ENCODE results near the gene SAFB. TPM values are rescaled to one million over a fixed set of nuclear protein-coding genes. Genes with fewer than 3 reads are reported as not detected.

Gene SAFB
- total and polyA plus RNA-seq, 2 of the 13 experiments (the other 11 are each of a cell fraction or from before 2014, with no cell fraction given) = 21.0 to 28.4 TPM

GRCh38 chr19:5622465-5623396 lies at the start of gene SAFB, which contains the start of gene SAFB2 (continued):
- TF ChIP-seq, protein P1, sequence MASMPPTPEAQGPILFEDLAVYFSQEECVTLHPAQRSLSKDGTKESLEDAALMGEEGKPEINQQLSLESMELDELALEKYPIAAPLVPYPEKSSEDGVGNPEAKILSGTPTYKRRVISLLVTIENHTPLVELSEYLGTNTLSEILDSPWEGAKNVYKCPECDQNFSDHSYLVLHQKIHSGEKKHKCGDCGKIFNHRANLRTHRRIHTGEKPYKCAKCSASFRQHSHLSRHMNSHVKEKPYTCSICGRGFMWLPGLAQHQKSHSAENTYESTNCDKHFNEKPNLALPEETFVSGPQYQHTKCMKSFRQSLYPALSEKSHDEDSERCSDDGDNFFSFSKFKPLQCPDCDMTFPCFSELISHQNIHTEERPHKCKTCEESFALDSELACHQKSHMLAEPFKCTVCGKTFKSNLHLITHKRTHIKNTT (CRISPR knock-in tag; IDR thresholded peaks at IDR 0.05) = 0 out of 2 replicates have a peak, but pooled peaks have one; percentile 52
- TF ChIP-seq, protein P2, sequence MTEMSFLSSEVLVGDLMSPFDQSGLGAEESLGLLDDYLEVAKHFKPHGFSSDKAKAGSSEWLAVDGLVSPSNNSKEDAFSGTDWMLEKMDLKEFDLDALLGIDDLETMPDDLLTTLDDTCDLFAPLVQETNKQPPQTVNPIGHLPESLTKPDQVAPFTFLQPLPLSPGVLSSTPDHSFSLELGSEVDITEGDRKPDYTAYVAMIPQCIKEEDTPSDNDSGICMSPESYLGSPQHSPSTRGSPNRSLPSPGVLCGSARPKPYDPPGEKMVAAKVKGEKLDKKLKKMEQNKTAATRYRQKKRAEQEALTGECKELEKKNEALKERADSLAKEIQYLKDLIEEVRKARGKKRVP (CRISPR knock-in tag; IDR thresholded peaks at IDR 0.05) = peak in 1 of 2 experiments; percentile 49; a peak in 1 of 4 replicates
- TF ChIP-seq ARNT2 (CRISPR knock-in tag; IDR thresholded peaks at IDR 0.05; ENCODE audit: low read depth) (no peak; the same call in none of the 2 replicates), AFF4 (CRISPR knock-in tag; IDR thresholded peaks at IDR 0.05) (no peak; the same call in 1 of the 2 replicates), ZFP91 (CRISPR knock-in tag; IDR thresholded peaks at IDR 0.05; ENCODE audit: borderline replicate concordance) (peak; percentile 75; the same call in 1 of the 2 replicates), IKZF4 (CRISPR knock-in tag; IDR thresholded peaks at IDR 0.05; ENCODE audit: borderline replicate concordance, low read depth, not compliant biosample characterization) (peak; percentile 36), REXO4 (CRISPR knock-in tag; IDR thresholded peaks at IDR 0.05; ENCODE audit: borderline replicate concordance) (no peak), KMT2A (CRISPR knock-in tag; IDR thresholded peaks at IDR 0.05) (peak; percentile 90), HDAC1 (CRISPR knock-in tag; IDR thresholded peaks at IDR 0.05) (peak; percentile 86), KDM2A (CRISPR knock-in tag; IDR thresholded peaks at IDR 0.05; ENCODE audit: borderline replicate concordance, low read depth) (peak; percentile 81), POGZ (CRISPR knock-in tag; IDR thresholded peaks at IDR 0.05) (peak; percentile 11; the same call in 1 of the 2 replicates), RFX5 (IDR thresholded peaks at IDR 0.05; ENCODE audit: low read depth, low read length) (peak; percentile 6; the same call in 1 of the 2 replicates), FOXO1 (CRISPR knock-in tag; IDR thresholded peaks at IDR 0.05) (0 out of 2 replicates have a peak, but pooled peaks have one; percentile 13), ZNF605 (CRISPR knock-in tag; IDR thresholded peaks at IDR 0.05) (peak; percentile 91), SMAD9 (CRISPR knock-in tag; IDR thresholded peaks at IDR 0.05) (no peak), SRY (CRISPR knock-in tag; IDR thresholded peaks at IDR 0.05) (no peak; the same call in 1 of the 2 replicates), SNAPC2 (CRISPR knock-in tag; IDR thresholded peaks at IDR 0.05) (no peak; the same call in 1 of the 2 replicates), NKX3-1 (CRISPR knock-in tag; IDR thresholded peaks at IDR 0.05) (no peak; the same call in 1 of the 2 replicates), ZNF564 (CRISPR knock-in tag; IDR thresholded peaks at IDR 0.05) (peak; percentile 63), TCF7 (IDR thresholded peaks at IDR 0.05; ENCODE audit: low read depth) (no peak), ZBTB38 (CRISPR knock-in tag; IDR thresholded peaks at IDR 0.05) (0 out of 2 replicates have a peak, but pooled peaks have one; percentile 3)
